Natural killer cell (primary cell): ENCODE data around the gene TMEM184C. TPM values are rescaled to one million over a fixed set of nuclear protein-coding genes. Genes with fewer than 3 reads are reported as not detected.

Experiments
- ATAC-seq, 3 donors: fragments of 150-1000 bp in 2 of 3; fragments of 200-7000 bp in 1 of 3; cut with Tn5 transposase; 1 replicate in 1 of 3; 2 replicates in 2 of 3; pipeline ENCODE4 v1.10.0; 2021; ENCODE audit warnings: mild to moderate bottlenecking in 2 of 3, moderate library complexity in 2 of 3
- DNase-seq, 2 donors: peaks; one replicate each; pipeline versions ENCODE4 v3.0.0 to v3.0.0-alpha.2; 2013 to 2021; ENCODE audit warnings: mixed read lengths in 1 of 2
- H3K27ac ChIP-seq: one replicate; pipeline ENCODE4 v1.5.1; 2013; ENCODE audit warnings: mild to moderate bottlenecking, low read length
- H3K27me3 ChIP-seq: one replicate; pipeline ENCODE4 v1.6.1; 2013; ENCODE audit warnings: low read length; ENCODE audit not compliant: control insufficient read depth, insufficient read depth
- H3K36me3 ChIP-seq: one replicate; pipeline ENCODE4 v1.6.1; 2013; ENCODE audit warnings: low read length; ENCODE audit not compliant: control insufficient read depth, insufficient read depth
- H3K4me1 ChIP-seq: one replicate; pipeline ENCODE4 v1.6.1; 2013; ENCODE audit warnings: low read length; ENCODE audit not compliant: control insufficient read depth, insufficient read depth
- H3K4me3 ChIP-seq: one replicate; pipeline ENCODE4 v1.5.1; 2013; ENCODE audit warnings: low read length
- H3K9me3 ChIP-seq: one replicate; pipeline ENCODE4 v1.6.1; 2013; ENCODE audit warnings: low read length; ENCODE audit not compliant: control insufficient read depth, insufficient read depth
- H3K27ac Mint-ChIP-seq, 2 donors: one replicate each; pipeline ENCODE4 v1.8.0; 2022; ENCODE audit warnings: mild to moderate bottlenecking in 2 of 2, mixed read lengths in 2 of 2, moderate library complexity in 1 of 2
- H3K27me3 Mint-ChIP-seq, 2 donors: one replicate each; pipeline ENCODE4 v1.8.0; 2022; ENCODE audit warnings: low read depth in 2 of 2, mixed read lengths in 2 of 2
- H3K36me3 Mint-ChIP-seq: one replicate; pipeline ENCODE4 v1.8.0; 2022; ENCODE audit warnings: mixed read lengths
- H3K4me1 Mint-ChIP-seq, 2 donors: one replicate each; pipeline ENCODE4 v1.8.0; 2022; ENCODE audit warnings: mixed read lengths in 2 of 2
- H3K4me3 Mint-ChIP-seq: one replicate; pipeline ENCODE4 v1.8.0; 2022; ENCODE audit warnings: mild to moderate bottlenecking, moderate library complexity, mixed read lengths
- H3K9me3 Mint-ChIP-seq, 2 donors: one replicate each; pipeline ENCODE4 v1.8.0; 2022; ENCODE audit warnings: mixed read lengths in 2 of 2
- whole genome bisulfite sequencing: methylation state at CpG from one replicate; pipeline ENCODE4 v1.1.7; 2013; ENCODE audit warnings: missing lambda C conversion rate; ENCODE audit not compliant: insufficient coverage; 5-methylcytosine and 5-hydroxymethylcytosine counted together
- intact Hi-C: fragments of 100-400 bp; cut with micrococcal nuclease; formaldehyde crosslinking; loops from one replicate; pipeline ENCODE4 v1.14.2; 2022
- total RNA-seq, 4 donors: library from RNA; stranded (reverse); fragments of 120-200 nt in 1 of 4; gene quantifications; one replicate each; pipeline versions ENCODE4 v1.2.3 to v1.2.4, GENCODE V29; 2013 to 2022
- TF ChIP-seq, protein P1 (sequence below): fragments of 200-600 bp; IDR thresholded peaks from one replicate; pipeline ENCODE4 v1.8.0; 2022; ENCODE audit warnings: antibody characterized with exemption

TMEM184C gene
- total RNA-seq, result 10 to 100 TPM; 14.4 to 15.5 (median 15.1) TPM
- 30.1 TPM for total RNA-seq (2013)

DNA sequence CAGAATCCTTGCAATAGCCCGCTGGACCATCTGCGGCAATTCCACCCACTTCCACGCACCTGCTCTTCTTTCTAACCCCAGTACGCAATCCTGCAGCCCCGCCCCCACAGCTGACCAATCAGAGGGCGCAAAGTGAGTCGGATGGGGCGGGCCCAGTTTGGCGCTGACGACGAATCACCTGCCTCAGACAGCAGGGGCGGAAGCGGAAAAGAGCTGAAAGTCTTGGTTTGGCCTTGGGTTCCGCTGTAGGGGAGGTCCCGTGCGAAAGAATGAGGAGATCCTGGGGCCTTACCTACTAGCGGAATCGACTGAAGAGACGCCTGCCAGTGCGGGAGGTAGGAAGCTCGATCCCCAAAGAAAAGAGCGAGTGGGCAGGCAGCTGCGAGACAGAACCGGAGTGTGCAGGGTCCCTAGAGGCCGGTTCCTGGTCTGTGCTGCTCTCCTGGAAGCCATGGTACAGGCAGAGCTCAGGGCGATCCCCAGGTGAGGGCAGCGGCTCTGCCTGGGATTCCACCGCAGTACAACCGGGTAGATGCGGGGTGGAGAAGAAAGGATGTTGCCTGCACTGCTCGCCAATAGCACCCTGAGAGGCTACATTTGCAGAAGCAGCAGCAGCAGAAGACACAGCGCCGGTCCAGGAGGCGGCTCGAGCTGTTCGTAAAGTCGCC lies at the start of gene TMEM184C:
Gene TMEM184C, plus strand, starts transcription at position 225 of the 668 bp plus-strand sequence. CDS start 560 bp downstream, outside the sequence.
- no peaks in the 10 kb centered on the region for H3K36me3 ChIP-seq
- TF ChIP-seq, protein P1, sequence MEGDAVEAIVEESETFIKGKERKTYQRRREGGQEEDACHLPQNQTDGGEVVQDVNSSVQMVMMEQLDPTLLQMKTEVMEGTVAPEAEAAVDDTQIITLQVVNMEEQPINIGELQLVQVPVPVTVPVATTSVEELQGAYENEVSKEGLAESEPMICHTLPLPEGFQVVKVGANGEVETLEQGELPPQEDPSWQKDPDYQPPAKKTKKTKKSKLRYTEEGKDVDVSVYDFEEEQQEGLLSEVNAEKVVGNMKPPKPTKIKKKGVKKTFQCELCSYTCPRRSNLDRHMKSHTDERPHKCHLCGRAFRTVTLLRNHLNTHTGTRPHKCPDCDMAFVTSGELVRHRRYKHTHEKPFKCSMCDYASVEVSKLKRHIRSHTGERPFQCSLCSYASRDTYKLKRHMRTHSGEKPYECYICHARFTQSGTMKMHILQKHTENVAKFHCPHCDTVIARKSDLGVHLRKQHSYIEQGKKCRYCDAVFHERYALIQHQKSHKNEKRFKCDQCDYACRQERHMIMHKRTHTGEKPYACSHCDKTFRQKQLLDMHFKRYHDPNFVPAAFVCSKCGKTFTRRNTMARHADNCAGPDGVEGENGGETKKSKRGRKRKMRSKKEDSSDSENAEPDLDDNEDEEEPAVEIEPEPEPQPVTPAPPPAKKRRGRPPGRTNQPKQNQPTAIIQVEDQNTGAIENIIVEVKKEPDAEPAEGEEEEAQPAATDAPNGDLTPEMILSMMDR, result no peak
- Mint-ChIP-seq H3K27me3 (peaks cover 9 to 32% of the 10 kb centered on the region in 2 donors), H3K9me3 (no peaks in the 10 kb centered on the region), H3K27ac (peak within 1 kb of the TSS; percentile 96 to 99), H3K36me3 (peaks cover 8% of the 10 kb centered on the region), H3K4me3 (peak within 1 kb of the TSS; percentile 99), H3K4me1 (peaks cover 30% of the 10 kb centered on the region in 2 donors)
- peaks cover 20% of the 10 kb centered on the region for H3K4me1 ChIP-seq
- no peaks in the 10 kb centered on the region for H3K27me3 ChIP-seq
- no peaks in the 10 kb centered on the region for H3K9me3 ChIP-seq
- peak within 1 kb of the TSS; percentile 54 for H3K4me3 ChIP-seq
- H3K27ac ChIP-seq, result peak within 1 kb of the TSS; percentile 80
- ATAC-seq (peak; percentile 94 to 99 (median 96)), DNase-seq (peak; percentile 98 to 99)
- under 1% methylated on average over 37 of the region's 37 CpGs for WGBS
- intact Hi-C loops, result loop anchor here (1.0 kb wide), 2 partner anchors 67 to 250 kb away; partner anchors contain the start of gene PRMT9

DNA sequence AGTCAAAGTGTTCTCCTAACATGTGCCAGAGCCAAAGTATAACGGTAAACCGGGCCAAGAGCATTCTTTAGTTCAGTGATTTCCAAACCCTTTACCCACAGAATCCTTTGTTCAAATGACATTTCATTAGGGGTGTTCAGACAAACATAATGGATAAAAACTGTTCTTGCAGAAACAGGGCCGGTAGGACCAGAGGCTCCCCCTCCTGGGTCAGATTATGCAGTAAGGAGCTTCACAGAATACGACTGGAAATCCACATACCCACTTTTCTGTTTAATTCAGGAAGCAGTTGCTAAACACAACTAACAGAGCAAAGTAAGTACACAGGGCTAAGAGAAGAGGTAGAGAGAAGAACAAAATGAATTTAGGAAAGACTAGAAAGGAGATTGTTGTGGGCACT lies 46.6 kb upstream of the TMEM184C start:
- no peaks in the 10 kb centered on the region for H3K36me3 Mint-ChIP-seq
- no peaks in the 10 kb centered on the region for H3K9me3 ChIP-seq
- H3K27ac Mint-ChIP-seq, result no peak overlapping the region
- no peak overlapping the region for H3K4me3 Mint-ChIP-seq
- no peaks in the 10 kb centered on the region for H3K9me3 Mint-ChIP-seq
- no peak overlapping the region for H3K4me3 ChIP-seq
- DNase-seq (no peak), ATAC-seq (no peak)
- intact Hi-C loops, result no loop called here
- peaks cover 17 to 27% of the 10 kb centered on the region in 2 donors for H3K27me3 Mint-ChIP-seq
- H3K4me1 ChIP-seq, result no peaks in the 10 kb centered on the region
- no peaks in the 10 kb centered on the region for H3K36me3 ChIP-seq
- WGBS, result 88% methylated on average over 3 of the region's 4 CpGs
- TF ChIP-seq, protein P1, result no peak
- no peaks in the 10 kb centered on the region for H3K27me3 ChIP-seq
- H3K4me1 Mint-ChIP-seq, result peaks cover under 1% of the 10 kb centered on the region in 2 donors
- no peak overlapping the region for H3K27ac ChIP-seq

DNA sequence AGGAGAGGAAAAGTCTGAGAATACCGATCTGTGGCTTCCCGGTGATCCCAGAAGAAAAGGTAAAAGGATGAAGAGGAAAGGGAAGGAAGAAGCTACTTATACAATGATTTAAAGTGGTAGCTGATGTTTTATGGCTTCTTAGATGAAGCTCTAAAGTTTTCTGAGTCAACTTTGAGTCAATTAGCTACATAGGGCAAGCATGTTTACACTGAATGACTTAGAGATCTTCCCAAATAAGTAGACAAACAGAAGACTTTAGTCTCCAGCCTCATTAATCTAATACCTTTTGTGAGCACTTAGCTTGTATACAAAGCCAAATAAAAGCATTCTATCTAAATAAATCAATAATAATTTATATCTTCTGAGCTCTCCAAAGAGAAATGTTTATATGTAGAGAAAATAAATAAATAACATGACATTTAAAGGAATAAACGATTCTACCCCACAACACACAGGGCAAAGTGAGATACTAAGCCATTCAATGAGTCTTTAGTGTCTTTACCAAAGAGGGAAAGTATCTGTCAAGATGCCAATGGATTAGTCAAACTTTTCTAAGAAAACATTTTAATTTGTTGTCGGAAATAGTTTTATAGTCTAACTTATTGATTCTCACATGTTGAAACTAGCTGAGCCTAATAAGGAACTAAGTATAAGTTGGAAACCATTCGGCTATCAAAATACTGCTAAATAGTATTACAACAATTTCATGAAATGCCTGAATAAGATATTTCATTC lies 46.0 kb upstream of the TMEM184C start:
- H3K4me1 ChIP-seq, result no peaks in the 10 kb centered on the region
- Mint-ChIP-seq H3K27me3 (peaks cover 16 to 27% of the 10 kb centered on the region in 2 donors), H3K27ac (no peak overlapping the region), H3K4me3 (no peak overlapping the region), H3K9me3 (no peaks in the 10 kb centered on the region), H3K36me3 (no peaks in the 10 kb centered on the region), H3K4me1 (peaks cover 5% of the 10 kb centered on the region in 2 donors)
- no peaks in the 10 kb centered on the region for H3K27me3 ChIP-seq
- no peak overlapping the region for H3K27ac ChIP-seq
- TF ChIP-seq, protein P1, result no peak
- H3K4me3 ChIP-seq, result no peak overlapping the region
- no peaks in the 10 kb centered on the region for H3K9me3 ChIP-seq
- WGBS, result 71% methylated on average over 2 of the region's 5 CpGs
- DNase-seq (no peak), ATAC-seq (no peak)
- intact Hi-C loops, result no loop called here
- no peaks in the 10 kb centered on the region for H3K36me3 ChIP-seq
